GM19395 (cell line): ENCODE results near the gene DCN.
A peak's percentile ranks its signal among the peaks of the same experiment; 100 is the strongest.

Source experiments
- ATAC-seq: cut with Tn5 transposase; IDR thresholded peaks from one replicate; pipeline ENCODE4 v1.9.1; 2021; ENCODE audit warnings: mild to moderate bottlenecking, moderate library complexity; ENCODE audit not compliant: unreplicated experiment

Gene DCN

GRCh38 chr12:91104812-91105466 is 77.7 kb downstream of the DCN start:
- ATAC-seq: peak; percentile 58

DNA sequence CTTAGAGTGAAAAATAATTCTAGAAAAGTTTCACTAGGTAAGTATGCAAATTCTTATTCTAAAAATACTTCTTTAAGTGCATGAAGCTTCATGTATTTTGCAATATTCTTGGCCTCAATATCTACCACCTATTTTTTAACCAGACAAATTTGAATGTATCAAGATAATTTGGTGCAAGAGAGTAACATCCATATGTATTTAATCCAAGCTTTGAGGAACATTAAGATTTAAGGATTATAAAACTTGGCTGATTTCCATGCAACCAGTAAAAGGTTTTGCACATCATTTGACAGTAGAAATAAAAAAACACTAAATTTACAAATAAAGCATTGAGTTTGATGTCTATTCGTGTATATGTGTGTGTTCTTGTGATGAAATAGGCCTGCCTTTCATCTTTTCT is 79.0 kb downstream of the DCN start:
- no peak for ATAC-seq

- no peak for ATAC-seq
Observed at GRCh38 chr12:91103101-91103500, 79.5 kb downstream of the DCN start.

- no peak for ATAC-seq
Observed at GRCh38 chr12:91100906-91101305, 81.7 kb downstream of the DCN start.

DNA sequence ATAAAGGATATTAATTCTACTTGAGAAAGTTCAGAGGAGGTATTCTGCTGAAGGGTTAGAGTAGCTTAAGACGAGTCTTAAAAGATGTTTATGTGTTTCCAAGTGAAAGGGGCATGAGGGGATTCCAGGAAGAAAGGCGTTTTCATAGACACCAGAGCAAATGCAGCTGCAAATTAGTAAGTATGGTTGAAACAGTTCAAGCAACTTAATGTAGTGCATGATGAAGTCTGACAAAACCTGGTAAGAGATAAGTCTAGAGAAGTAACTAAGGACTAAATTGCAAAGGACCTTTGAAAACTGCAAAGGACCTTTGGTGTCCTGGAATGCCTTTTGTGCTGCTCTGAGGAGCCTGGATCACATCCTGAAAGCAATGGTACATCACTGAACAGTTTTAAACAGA is 82.8 kb downstream of the DCN start:
- ATAC-seq: no peak

DNA sequence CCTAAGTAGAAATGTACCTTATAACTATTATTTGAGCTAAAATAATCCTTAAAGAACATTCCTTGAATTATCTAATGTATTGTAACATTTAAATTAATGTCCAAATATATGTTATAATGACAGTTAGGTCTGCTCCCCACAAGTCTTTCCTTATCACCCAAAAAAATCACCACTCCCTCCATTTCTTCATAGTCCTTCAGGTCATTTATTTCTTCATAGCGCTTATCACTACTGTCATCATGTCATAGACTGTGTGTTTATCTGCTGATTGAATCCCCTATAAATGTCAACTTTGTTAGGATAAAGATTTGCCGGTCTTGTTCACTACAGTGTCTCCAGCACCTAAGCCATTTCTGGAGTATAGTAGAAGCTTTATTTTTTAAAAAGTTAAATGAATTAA is 83.3 kb downstream of the DCN start:
- no peak for ATAC-seq

- ATAC-seq: no peak
Observed at GRCh38 chr12:91098941-91099340, 83.7 kb downstream of the DCN start.

DNA sequence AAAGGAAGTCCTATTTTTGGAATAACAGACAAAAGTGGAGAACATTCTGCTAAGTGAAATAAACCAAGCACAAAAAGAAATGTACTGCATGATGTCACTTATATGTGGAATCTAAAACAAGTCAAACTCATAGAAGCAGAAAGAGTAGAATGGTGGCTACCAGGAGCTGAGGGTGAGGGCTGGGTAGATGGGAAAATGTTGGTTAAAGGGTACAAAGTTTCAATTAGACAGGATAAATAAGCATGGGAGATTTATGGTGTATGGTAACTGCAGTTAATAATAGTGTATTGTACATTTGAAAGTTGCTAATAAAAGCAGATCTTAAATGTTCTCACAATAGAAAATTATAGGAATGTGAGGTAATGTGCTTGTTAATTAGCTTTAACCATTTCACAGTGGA is 84.2 kb downstream of the DCN start:
- no peak for ATAC-seq

- ATAC-seq: no peak
Observed at GRCh38 chr12:91094957-91095356, 87.7 kb downstream of the DCN start.

DNA sequence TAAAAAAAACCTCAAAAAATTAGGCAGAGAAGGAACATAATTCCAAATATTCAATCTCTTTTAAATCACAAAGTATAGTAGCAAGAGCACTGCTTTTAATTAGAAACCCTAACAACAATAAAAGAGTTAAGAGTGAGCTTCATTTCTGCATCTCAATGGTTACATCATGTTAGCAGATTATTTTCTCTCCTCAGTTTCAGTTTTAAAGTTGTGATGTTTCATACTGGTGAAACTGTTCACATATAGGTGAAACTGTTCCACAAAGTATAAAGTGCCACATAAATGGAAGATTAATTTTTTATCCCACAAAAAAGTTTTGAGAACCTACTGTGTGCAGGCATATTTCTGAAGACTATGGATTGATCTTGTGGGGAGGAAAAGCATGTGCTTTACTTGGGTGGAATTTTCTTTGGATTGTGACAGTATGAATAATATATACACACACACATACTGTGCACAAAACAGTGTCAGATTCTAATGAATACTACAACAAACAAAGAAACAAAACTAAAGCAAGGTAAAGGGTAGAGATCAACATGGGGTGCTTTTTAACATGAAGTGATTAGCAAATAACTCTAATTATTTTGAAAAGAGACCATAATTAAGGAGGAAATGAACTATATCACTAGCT is 88.5 kb downstream of the DCN start:
- ATAC-seq: no peak

GRCh38 chr12:91093341-91093740 is 89.3 kb downstream of the DCN start:
- no peak for ATAC-seq

GRCh38 chr12:91091916-91092715 is 90.5 kb downstream of the DCN start:
- ATAC-seq: no peak
